Mucosa of descending colon (tissue), 3 donors: ENCODE results near the gene DMKN. TPM values are rescaled to one million over a fixed set of nuclear protein-coding genes. Genes with fewer than 3 reads are reported as not detected.
"Not testable (repeated sequence)": the region's sequence is repeated elsewhere in the genome, so short reads cannot be mapped to it uniquely, and the experiment has no call there.

Source experiments
- ATAC-seq: fragments of 200-7000 bp; cut with Tn5 transposase; one replicate; pipeline ENCODE4 v1.9.1; 2020; ENCODE audit warnings: mild to moderate bottlenecking, moderate library complexity
- DNase-seq, 3 donors: peaks; one replicate each; pipeline ENCODE4 v3.0.0-alpha.2; 2020
- H3K36me3 ChIP-seq: fragments of 200-600 bp; one replicate; pipeline ENCODE4 v1.8.0; 2021; ENCODE audit warnings: low read depth, mild to moderate bottlenecking
- H3K4me1 ChIP-seq: fragments of 200-600 bp; one replicate; pipeline ENCODE4 v1.8.0; 2021; ENCODE audit warnings: low read depth, mild to moderate bottlenecking
- H3K4me3 ChIP-seq: fragments of 200-600 bp; one replicate; pipeline ENCODE4 v1.8.0; 2021; ENCODE audit warnings: mild to moderate bottlenecking
- H3K9me3 ChIP-seq: fragments of 200-600 bp; one replicate; pipeline ENCODE4 v1.8.0; 2021; ENCODE audit warnings: mild to moderate bottlenecking
- CTCF ChIP-seq: fragments of 200-600 bp; IDR thresholded peaks from one replicate; pipeline ENCODE4 v1.8.0; 2022; ENCODE audit warnings: antibody characterized with exemption, mild to moderate bottlenecking
- intact Hi-C, 2 donors: fragments of 100-400 bp; cut with DNase I in 1 of 2; cut with micrococcal nuclease in 1 of 2; formaldehyde crosslinking; loops; one replicate each; pipeline versions ENCODE4 v1.11.0 to v1.11.1; 2022; cut with DNase I, micrococcal nuclease
- total RNA-seq, 3 donors: library from RNA; stranded (reverse); fragmentation: NEBNext Ultra II Directional in 2 of 3; extraction: Animal tissue kit (Norgen Biotek cat#: 25700) in 2 of 3; gene quantifications; one replicate each; pipeline versions ENCODE4 v1.2.1 to v1.2.4, GENCODE V29; 2021 to 2023
- donor health status: DM: no; HTN: no; CAD: no; lungs with moderate emphysema.
- donor health status: DM: no; HTN: no; CAD: no.
- donor health status: DM: no; HTN: yes; CAD: no.

The DMKN gene
- total RNA-seq, 3 donors from 2014 or later: 8.2 to 14.3 (median 10.7) TPM

- intact Hi-C loops: no loop called here
- Histone ChIP-seq H3K9me3 (no peaks in the 10 kb centered on the region), H3K4me3 (no peak overlapping the region), H3K36me3 (no peaks in the 10 kb centered on the region), H3K4me1 (no peaks in the 10 kb centered on the region)
- ATAC-seq: no peak
- TF ChIP-seq CTCF: no peak
- no peak for DNase-seq
Measured at GRCh38 chr19:35478794-35479677, 34.4 kb downstream of the DMKN start.

- no peak for TF ChIP-seq CTCF
- DNase-seq (no peak), ATAC-seq (no peak)
- H3K4me3 ChIP-seq: no peak overlapping the region
- intact Hi-C loops: no loop called here
- no peaks in the 10 kb centered on the region for H3K9me3 ChIP-seq
- H3K4me1 ChIP-seq: no peaks in the 10 kb centered on the region
- no peaks in the 10 kb centered on the region for H3K36me3 ChIP-seq
Measured at GRCh38 chr19:35476149-35476548, 37.3 kb downstream of the DMKN start.

GRCh38 chr19:35474594-35474993, 38.9 kb downstream of the DMKN start:
- H3K4me1 ChIP-seq, H3K36me3 ChIP-seq, ATAC-seq, H3K4me3 ChIP-seq, intact Hi-C loops, DNase-seq, H3K9me3 ChIP-seq: not testable (repeated sequence)

GRCh38 chr19:35474104-35474503, 39.3 kb downstream of the DMKN start:
- ATAC-seq (no peak), DNase-seq (no peak)
- H3K4me1 ChIP-seq: no peaks in the 10 kb centered on the region
- no peaks in the 10 kb centered on the region for H3K9me3 ChIP-seq
- intact Hi-C loops: no loop called here
- no peaks in the 10 kb centered on the region for H3K36me3 ChIP-seq
- no peak for TF ChIP-seq CTCF
- H3K4me3 ChIP-seq: no peak overlapping the region

- TF ChIP-seq CTCF: no peak
- Histone ChIP-seq H3K36me3 (no peaks in the 10 kb centered on the region), H3K9me3 (no peaks in the 10 kb centered on the region), H3K4me1 (no peaks in the 10 kb centered on the region), H3K4me3 (no peak overlapping the region)
- DNase-seq (no peak), ATAC-seq (no peak)
- intact Hi-C loops: no loop called here
Measured at GRCh38 chr19:35471946-35472345, 41.5 kb downstream of the DMKN start.

- H3K4me1 ChIP-seq: not testable (repeated sequence)
Measured at GRCh38 chr19:35471075-35471474, 42.4 kb downstream of the DMKN start.

More at GRCh38 chr19:35471075-35471474, 42.4 kb downstream of the DMKN start:
- intact Hi-C loops, H3K4me3 ChIP-seq, ATAC-seq, H3K36me3 ChIP-seq, H3K9me3 ChIP-seq, DNase-seq: not testable (repeated sequence)
